H9 (cell line): ENCODE data around the gene LYPLA2. TPM values are rescaled to one million over a fixed set of nuclear protein-coding genes. Genes with fewer than 3 reads are reported as not detected.
A peak's percentile ranks its signal among the peaks of the same experiment; 100 is the strongest.
"Not testable (repeated sequence)": the region's sequence is repeated elsewhere in the genome, so short reads cannot be mapped to it uniquely, and the experiment has no call there.

Experiments
- DNase-seq: peaks from one replicate; pipeline ENCODE4 v3.0.0-alpha.2; 2017
- H2AFZ ChIP-seq: one replicate; pipeline ENCODE4 v1.6.1; 2013; ENCODE audit warnings: mild to moderate bottlenecking, low read length, control low read depth, moderate library complexity
- H2AK5ac ChIP-seq: 2 replicates; pipeline ENCODE4 v1.6.1; 2013; ENCODE audit warnings: low read length, control low read depth, mixed read lengths; ENCODE audit not compliant: insufficient read length
- H2BK120ac ChIP-seq: one replicate; pipeline ENCODE4 v1.6.1; 2013; ENCODE audit warnings: low read depth, mild to moderate bottlenecking, low read length, control low read depth, inconsistent platforms; ENCODE audit not compliant: poor library complexity, severe bottlenecking
- H2BK12ac ChIP-seq: 2 replicates; pipeline ENCODE4 v1.6.1; 2013; ENCODE audit warnings: low read length, control low read depth, mixed read lengths, low read depth; ENCODE audit not compliant: insufficient read length
- H2BK15ac ChIP-seq: 2 replicates; pipeline ENCODE4 v1.6.1; 2013; ENCODE audit warnings: low read depth, low read length, control low read depth
- H2BK20ac ChIP-seq: one replicate; pipeline ENCODE4 v1.6.1; 2013; ENCODE audit warnings: low read depth, mild to moderate bottlenecking, low read length, control low read depth, inconsistent platforms; ENCODE audit not compliant: poor library complexity, severe bottlenecking
- H2BK5ac ChIP-seq: 2 replicates; pipeline ENCODE4 v1.6.1; 2013; ENCODE audit warnings: low read length, control low read depth, mixed read lengths; ENCODE audit not compliant: insufficient read length
- H3K14ac ChIP-seq: 2 replicates; pipeline ENCODE4 v1.6.1; 2013; ENCODE audit warnings: low read length, control low read depth; ENCODE audit not compliant: insufficient read depth
- H3K18ac ChIP-seq: 2 replicates; pipeline ENCODE4 v1.6.1; 2013; ENCODE audit warnings: low read depth, mild to moderate bottlenecking, mixed read lengths, low read length, control low read depth; ENCODE audit not compliant: insufficient read length
- H3K23ac ChIP-seq: 2 replicates; pipeline ENCODE4 v1.6.1; 2013; ENCODE audit warnings: low read length, control low read depth, mixed read lengths, low read depth; ENCODE audit not compliant: insufficient read length
- H3K23me2 ChIP-seq: 2 replicates; pipeline ENCODE4 v1.6.1; 2013; ENCODE audit warnings: low read depth, mild to moderate bottlenecking, mixed read lengths, low read length, control low read depth; ENCODE audit not compliant: insufficient read length, poor library complexity, severe bottlenecking
- H3K27ac ChIP-seq: 2 replicates; pipeline ENCODE4 v1.5.1; 2013; ENCODE audit warnings: low read length, control low read depth, mixed read lengths, low read depth; ENCODE audit not compliant: insufficient read length
- H3K27me3 ChIP-seq: 2 replicates; pipeline ENCODE4 v1.6.1; 2013; ENCODE audit warnings: low read length, control low read depth, inconsistent platforms; ENCODE audit not compliant: insufficient read depth
- H3K4ac ChIP-seq: 2 replicates; pipeline ENCODE4 v1.6.1; 2013; ENCODE audit warnings: low read depth, mild to moderate bottlenecking, control low read depth, inconsistent platforms, low read length, moderate library complexity
- H3K4me1 ChIP-seq: 2 replicates; pipeline ENCODE4 v1.6.1; 2013; ENCODE audit warnings: low read length, control low read depth, inconsistent platforms; ENCODE audit not compliant: insufficient read depth
- H3K4me2 ChIP-seq: 2 replicates; pipeline ENCODE4 v1.6.1; 2013; ENCODE audit warnings: low read length, control low read depth, mixed read lengths; ENCODE audit not compliant: insufficient read length, insufficient read depth
- H3K56ac ChIP-seq: 2 replicates; pipeline ENCODE4 v1.6.1; 2013; ENCODE audit warnings: low read depth, mild to moderate bottlenecking, mixed read lengths, low read length, control low read depth; ENCODE audit not compliant: insufficient read length
- H3K79me1 ChIP-seq: 2 replicates; pipeline ENCODE4 v1.6.1; 2013; ENCODE audit warnings: low read depth, mild to moderate bottlenecking, moderate library complexity, low read length, control low read depth, inconsistent platforms; ENCODE audit not compliant: insufficient read depth, poor library complexity, severe bottlenecking
- H3K79me2 ChIP-seq: 2 replicates; pipeline ENCODE4 v1.6.1; 2013; ENCODE audit warnings: low read length, control low read depth, inconsistent platforms; ENCODE audit not compliant: insufficient read depth
- H3K9ac ChIP-seq: 2 replicates; pipeline ENCODE4 v1.6.1; 2013; ENCODE audit warnings: low read length, control low read depth, mixed read lengths; ENCODE audit not compliant: insufficient read length; ENCODE audit errors: extremely low read depth
- H3K9me3 ChIP-seq: one replicate; pipeline ENCODE4 v1.6.1; 2013; ENCODE audit warnings: low read depth, low read length, inconsistent platforms; ENCODE audit not compliant: control insufficient read depth
- H3T11ph ChIP-seq: one replicate; pipeline ENCODE4 v1.6.1; 2013; ENCODE audit warnings: mild to moderate bottlenecking, low read length, control low read depth, inconsistent platforms
- H4K20me1 ChIP-seq: one replicate; pipeline ENCODE4 v1.6.1; 2013; ENCODE audit not compliant: control insufficient read depth, insufficient read length, insufficient read depth
- H4K5ac ChIP-seq: 2 replicates; pipeline ENCODE4 v1.6.1; 2013; ENCODE audit warnings: low read depth, mild to moderate bottlenecking, mixed read lengths, low read length, control low read depth; ENCODE audit not compliant: insufficient read length
- H4K8ac ChIP-seq: replicated peaks from 2 replicates; pipeline ENCODE4 v1.6.1; 2013; ENCODE audit warnings: low read length, control low read depth, mixed read lengths, low read depth; ENCODE audit not compliant: insufficient read length
- H4K91ac ChIP-seq: 2 replicates; pipeline ENCODE4 v1.6.1; 2013; ENCODE audit warnings: low read depth, mild to moderate bottlenecking, moderate library complexity, mixed read lengths, low read length, control low read depth; ENCODE audit not compliant: insufficient read length
- H3K27ac Mint-ChIP-seq, 3 experiments: 2 replicates in 2 of 3; 3 replicates in 1 of 3; pipeline ENCODE4 v1.8.0; 2020 to 2021; ENCODE audit warnings: mixed read lengths in 3 of 3, mild to moderate bottlenecking in 1 of 3, moderate library complexity in 1 of 3
- H3K27me3 Mint-ChIP-seq: 2 replicates; pipeline ENCODE4 v1.8.0; 2021; ENCODE audit warnings: low read depth, mild to moderate bottlenecking, moderate library complexity, mixed read lengths
- H3K36me3 Mint-ChIP-seq, 3 experiments: 2 replicates in 2 of 3; 3 replicates in 1 of 3; pipeline ENCODE4 v1.8.0; 2020 to 2021; ENCODE audit warnings: low read depth in 3 of 3, mixed read lengths in 3 of 3; ENCODE audit not compliant: insufficient read depth in 1 of 3
- H3K4me1 Mint-ChIP-seq, 2 experiments: 2 replicates each; pipeline ENCODE4 v1.8.0; 2020; ENCODE audit warnings: mixed read lengths in 2 of 2
- H3K4me3 Mint-ChIP-seq, 2 experiments: 2 replicates in 1 of 2; 3 replicates in 1 of 2; pipeline ENCODE4 v1.8.0; 2020 to 2021; ENCODE audit warnings: mild to moderate bottlenecking in 2 of 2, mixed read lengths in 2 of 2, moderate library complexity in 1 of 2
- H3K9me3 Mint-ChIP-seq, 2 experiments: 2 replicates in 1 of 2; 3 replicates in 1 of 2; pipeline ENCODE4 v1.8.0; 2020; ENCODE audit warnings: mild to moderate bottlenecking in 2 of 2, mixed read lengths in 2 of 2, moderate library complexity in 1 of 2
- CTCF ChIP-seq: fragments of 200-600 bp; sonication (generic); conservative IDR thresholded peaks from 3 replicates; pipeline ENCODE4 v1.8.0; 2021; ENCODE audit warnings: antibody characterized with exemption, mild to moderate bottlenecking
- WGBS: extraction: QIAGEN DNeasy Blood & Tissue Kit; methylation state at CpG from one replicate; pipeline ENCODE4 v1.1.7; 2013; ENCODE audit warnings: missing lambda C conversion rate, low lambda C conversion rate, mixed read lengths; ENCODE audit not compliant: insufficient read length; ENCODE audit errors: extremely low coverage; 5-methylcytosine and 5-hydroxymethylcytosine counted together
- total RNA-seq: library from RNA; stranded (reverse); gene quantifications from 2 replicates; pipeline ENCODE4 v1.2.1, GENCODE V29; 2021

Gene LYPLA2
- total RNA-seq, 1 experiment from 2014 or later, result 118 TPM

- Mint-ChIP-seq H3K4me3 (peak overlapping the region; percentile 60 to 86), H3K9me3 (no peaks in the 10 kb centered on the region), H3K27ac (no peak overlapping the region), H3K36me3 (peaks cover 8 to 33% (median 27%) of the 10 kb centered on the region in 3 experiments), H3K4me1 (peaks cover 9 to 22% of the 10 kb centered on the region in 2 experiments), H3K27me3 (no peaks in the 10 kb centered on the region)
- Histone ChIP-seq H2BK12ac (no peak overlapping the region), H3K79me1 (peaks cover 12% of the 10 kb centered on the region), H4K5ac (no peak overlapping the region), H3K14ac (no peak overlapping the region), H2BK20ac (no peak overlapping the region), H3K27me3 (no peaks in the 10 kb centered on the region), H3K23ac (no peak overlapping the region), H2BK5ac (no peak overlapping the region), H3T11ph (no peak overlapping the region), H3K4me1 (no peaks in the 10 kb centered on the region; the same call in 1 of the 2 replicates), H2AK5ac (no peak overlapping the region), H3K18ac (no peak overlapping the region), H4K20me1 (no peaks in the 10 kb centered on the region), H4K8ac (no peak overlapping the region), H4K91ac (no peak overlapping the region), H3K9me3 (no peaks in the 10 kb centered on the region), H3K4ac (no peak overlapping the region), H3K23me2 (peaks cover 6% of the 10 kb centered on the region), H3K9ac (no peak overlapping the region), H3K79me2 (peaks cover 10% of the 10 kb centered on the region; the same call in 1 of the 2 replicates), H3K4me2 (peak overlapping the region; percentile 95), H3K27ac (no peak overlapping the region), H2BK15ac (no peak overlapping the region), H2AFZ (no peak overlapping the region), H3K56ac (no peak overlapping the region), H2BK120ac (no peak overlapping the region)
- no peak for DNase-seq
- TF ChIP-seq CTCF, result no peak
- WGBS, result no CpG with 5 or more reads among the region's 3 CpGs
These were observed 11.0 kb upstream of the LYPLA2 start for GRCh38 chr1:23779826-23780371.

- peaks cover 10% of the 10 kb centered on the region; the same call in 1 of the 2 replicates for H3K79me2 ChIP-seq
- not testable (repeated sequence) for H4K8ac ChIP-seq, H3K27me3 Mint-ChIP-seq, H3K14ac ChIP-seq, DNase-seq, H3K4me2 ChIP-seq, H3K4me1 ChIP-seq, H3T11ph ChIP-seq, H4K91ac ChIP-seq, H2BK120ac ChIP-seq, H3K4me3 Mint-ChIP-seq, H3K4ac ChIP-seq, H3K9ac ChIP-seq, H3K23me2 ChIP-seq, H3K79me1 ChIP-seq, H4K20me1 ChIP-seq, H2BK12ac ChIP-seq, H3K18ac ChIP-seq, H2BK20ac ChIP-seq, H4K5ac ChIP-seq, H3K23ac ChIP-seq, H2BK15ac ChIP-seq, H3K27me3 ChIP-seq, H3K56ac ChIP-seq, H3K27ac ChIP-seq, H2AFZ ChIP-seq, H2AK5ac ChIP-seq, H3K27ac Mint-ChIP-seq, H3K9me3 ChIP-seq, H2BK5ac ChIP-seq, H3K9me3 Mint-ChIP-seq
- H3K36me3 Mint-ChIP-seq, result peaks cover 34 to 65% (median 58%) of the 10 kb centered on the region in 3 experiments
- WGBS, result no CpG with 5 or more reads among the region's 11 CpGs
- peaks cover 9 to 15% of the 10 kb centered on the region in 2 experiments for H3K4me1 Mint-ChIP-seq
These were observed 7.8 kb upstream of the LYPLA2 start for GRCh38 chr1:23783141-23783540.
